ENCODE results near the gene ZNF200.

The ZNF200 gene

GRCh38 chr16:3175157-3176093 is 59.5 kb downstream of the ZNF200 start:
- DNase-seq (ENCODE audit: low read depth in 2 of 2) = no peak

- DNase-seq (ENCODE audit: low read depth in 2 of 2) = no peak
These were observed 60.3 kb downstream of the ZNF200 start for GRCh38 chr16:3174618-3175148.

GRCh38 chr16:3173892-3174617 is 60.9 kb downstream of the ZNF200 start:
- DNase-seq (ENCODE audit: low read depth in 2 of 2) = no peak

All from stimulated activated CD8-positive, alpha-beta memory T cell treated with anti-CD3 and anti-CD28 coated beads, Interleukin-7, amount 100 ng/mL, for 1 hour (primary cell).